Left lung (tissue), 10 donors: Measurements from ENCODE around the gene RAB8B. TPM values are rescaled to one million over a fixed set of nuclear protein-coding genes. Genes with fewer than 3 reads are reported as not detected.

Experiments used
- ATAC-seq: fragments of 200-7000 bp; cut with Tn5 transposase; one replicate; pipeline ENCODE4 v1.9.1; 2020; ENCODE audit warnings: moderate library complexity
- DNase-seq, 4 donors: peaks; one replicate each; pipeline ENCODE4 v3.0.0-alpha.2; 2013 to 2020
- H3K27ac ChIP-seq, 2 donors: fragments of 200-600 bp; sonication (generic) in 1 of 2; one replicate each; pipeline versions ENCODE4 v1.5.0 to v1.8.0; 2020 to 2021
- H3K27me3 ChIP-seq, 2 donors: fragments of 200-600 bp; sonication (generic) in 1 of 2; one replicate each; pipeline versions ENCODE4 v1.5.0 to v1.8.0; 2020 to 2021
- H3K36me3 ChIP-seq, 2 donors: fragments of 200-600 bp; sonication (generic) in 1 of 2; one replicate each; pipeline versions ENCODE4 v1.5.0 to v1.8.0; 2020 to 2021
- H3K4me1 ChIP-seq, 2 donors: fragments of 200-600 bp; one replicate each; pipeline ENCODE4 v1.8.0; 2021
- H3K4me3 ChIP-seq, 2 donors: fragments of 200-600 bp; sonication (generic) in 1 of 2; one replicate each; pipeline versions ENCODE4 v1.5.0 to v1.8.0; 2020 to 2021; ENCODE audit warnings: mild to moderate bottlenecking in 1 of 2
- H3K9me3 ChIP-seq, 2 donors: fragments of 200-600 bp; sonication (generic) in 1 of 2; one replicate each; pipeline versions ENCODE4 v1.5.0 to v1.8.0; 2020 to 2021
- intact Hi-C, 2 donors: fragments of 100-400 bp; cut with DNase I; formaldehyde crosslinking; loops; one replicate each; pipeline versions ENCODE4 v1.11.2 to v1.14.2; 2022
- polyA plus RNA-seq, 6 donors: library from polyadenylated mRNA; unstranded; fragments of 120-200 nt; gene quantifications; one replicate each; pipeline ENCODE4 v1.2.1, GENCODE V29; 2013; ENCODE audit not compliant: insufficient read length in 6 of 6
- total RNA-seq, 2 donors: library from RNA; stranded (reverse); fragmentation: NEBNext Ultra II Directional; extraction: Animal tissue kit (Norgen Biotek cat#: 25700); gene quantifications; one replicate each; pipeline ENCODE4 v1.2.1, GENCODE V29; 2021
- TF ChIP-seq, protein P1 (sequence below), 2 donors: fragments of 200-600 bp; sonication (generic) in 1 of 2; IDR thresholded peaks; one replicate each; pipeline versions ENCODE4 v1.5.0 to v1.8.0; 2021; ENCODE audit warnings: antibody characterized with exemption in 2 of 2
- donor health status: DM: no; HTN: yes; CAD: no.
- donor health status: DM: no; HTN: no; CAD: no.

Gene RAB8B
- total and polyA plus RNA-seq, 8 donors = 45.1 to 62.2 (median 57.0) TPM

DNA sequence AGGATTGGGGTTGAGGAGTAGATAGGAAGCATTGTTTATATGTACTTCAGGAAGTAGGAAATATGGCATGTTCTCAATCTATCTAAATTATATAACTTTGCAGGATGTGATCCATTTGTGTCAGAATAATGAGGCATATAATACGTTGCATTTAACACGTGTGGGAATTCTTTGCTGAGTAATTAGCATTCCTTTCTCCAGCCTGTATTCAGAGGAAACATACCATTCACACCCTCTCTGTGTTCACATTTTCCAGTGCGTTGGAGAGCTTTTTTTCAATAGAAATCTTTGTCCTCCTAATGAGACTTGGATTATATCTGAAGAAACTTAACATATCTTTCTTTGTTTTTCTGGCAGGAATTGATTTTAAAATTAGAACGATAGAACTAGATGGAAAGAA, 55.0 kb downstream of the RAB8B start:
- DNase-seq (no peak), ATAC-seq (peak; percentile 60)
- Histone ChIP-seq H3K27me3 (no peaks in the 10 kb centered on the region), H3K27ac (peak overlapping the region; percentile 45 to 54), H3K4me1 (peaks cover 19 to 62% of the 10 kb centered on the region in 2 donors), H3K9me3 (no peaks in the 10 kb centered on the region), H3K4me3 (no peak overlapping the region), H3K36me3 (peaks cover 0 to 29% of the 10 kb centered on the region in 2 donors)
- intact Hi-C loops = no loop called here
- TF ChIP-seq, protein P1, sequence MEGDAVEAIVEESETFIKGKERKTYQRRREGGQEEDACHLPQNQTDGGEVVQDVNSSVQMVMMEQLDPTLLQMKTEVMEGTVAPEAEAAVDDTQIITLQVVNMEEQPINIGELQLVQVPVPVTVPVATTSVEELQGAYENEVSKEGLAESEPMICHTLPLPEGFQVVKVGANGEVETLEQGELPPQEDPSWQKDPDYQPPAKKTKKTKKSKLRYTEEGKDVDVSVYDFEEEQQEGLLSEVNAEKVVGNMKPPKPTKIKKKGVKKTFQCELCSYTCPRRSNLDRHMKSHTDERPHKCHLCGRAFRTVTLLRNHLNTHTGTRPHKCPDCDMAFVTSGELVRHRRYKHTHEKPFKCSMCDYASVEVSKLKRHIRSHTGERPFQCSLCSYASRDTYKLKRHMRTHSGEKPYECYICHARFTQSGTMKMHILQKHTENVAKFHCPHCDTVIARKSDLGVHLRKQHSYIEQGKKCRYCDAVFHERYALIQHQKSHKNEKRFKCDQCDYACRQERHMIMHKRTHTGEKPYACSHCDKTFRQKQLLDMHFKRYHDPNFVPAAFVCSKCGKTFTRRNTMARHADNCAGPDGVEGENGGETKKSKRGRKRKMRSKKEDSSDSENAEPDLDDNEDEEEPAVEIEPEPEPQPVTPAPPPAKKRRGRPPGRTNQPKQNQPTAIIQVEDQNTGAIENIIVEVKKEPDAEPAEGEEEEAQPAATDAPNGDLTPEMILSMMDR (IDR thresholded peaks at IDR 0.05) = no peak

DNA sequence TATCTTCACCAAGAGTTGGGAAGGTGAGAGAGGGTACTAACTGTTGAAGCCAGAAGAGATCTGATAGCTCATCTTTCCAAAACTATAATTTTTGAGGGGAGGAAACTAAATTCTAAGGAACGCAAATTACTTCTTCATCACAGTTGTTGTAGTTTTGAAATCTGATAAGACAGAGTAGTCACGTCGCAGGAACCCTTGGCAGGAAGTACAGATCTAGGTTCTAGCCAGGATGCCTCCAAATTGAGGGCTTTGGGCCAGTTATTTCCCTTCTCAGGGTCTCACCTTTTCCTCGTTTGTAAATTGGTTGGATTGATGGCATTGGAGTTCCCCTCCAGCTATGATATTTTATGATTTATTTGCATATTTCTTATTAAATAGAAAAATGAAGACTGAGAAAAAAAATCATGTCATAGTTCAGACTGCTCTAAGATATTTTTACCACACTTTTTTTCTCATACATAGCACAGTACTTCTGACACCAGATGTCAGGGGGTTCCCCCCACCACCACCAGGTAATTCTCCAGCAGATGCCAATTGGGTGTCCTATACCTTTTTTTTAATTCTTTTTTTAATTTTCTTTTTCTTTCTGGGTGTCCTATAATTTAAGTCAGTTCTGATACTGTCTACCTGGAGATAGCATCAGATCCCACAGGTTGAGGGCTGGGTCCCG, 55.7 kb downstream of the RAB8B start:
- no peak for DNase-seq
- intact Hi-C loops = no loop called here
- Histone ChIP-seq H3K4me3 (no peak overlapping the region), H3K27ac (peak overlapping the region; percentile 45 to 54), H3K9me3 (no peaks in the 10 kb centered on the region), H3K36me3 (peaks cover 0 to 36% of the 10 kb centered on the region in 2 donors), H3K27me3 (no peaks in the 10 kb centered on the region), H3K4me1 (peaks cover 19 to 56% of the 10 kb centered on the region in 2 donors)
- TF ChIP-seq, protein P1 (IDR thresholded peaks at IDR 0.05) = no peak
- ATAC-seq = no peak

DNA sequence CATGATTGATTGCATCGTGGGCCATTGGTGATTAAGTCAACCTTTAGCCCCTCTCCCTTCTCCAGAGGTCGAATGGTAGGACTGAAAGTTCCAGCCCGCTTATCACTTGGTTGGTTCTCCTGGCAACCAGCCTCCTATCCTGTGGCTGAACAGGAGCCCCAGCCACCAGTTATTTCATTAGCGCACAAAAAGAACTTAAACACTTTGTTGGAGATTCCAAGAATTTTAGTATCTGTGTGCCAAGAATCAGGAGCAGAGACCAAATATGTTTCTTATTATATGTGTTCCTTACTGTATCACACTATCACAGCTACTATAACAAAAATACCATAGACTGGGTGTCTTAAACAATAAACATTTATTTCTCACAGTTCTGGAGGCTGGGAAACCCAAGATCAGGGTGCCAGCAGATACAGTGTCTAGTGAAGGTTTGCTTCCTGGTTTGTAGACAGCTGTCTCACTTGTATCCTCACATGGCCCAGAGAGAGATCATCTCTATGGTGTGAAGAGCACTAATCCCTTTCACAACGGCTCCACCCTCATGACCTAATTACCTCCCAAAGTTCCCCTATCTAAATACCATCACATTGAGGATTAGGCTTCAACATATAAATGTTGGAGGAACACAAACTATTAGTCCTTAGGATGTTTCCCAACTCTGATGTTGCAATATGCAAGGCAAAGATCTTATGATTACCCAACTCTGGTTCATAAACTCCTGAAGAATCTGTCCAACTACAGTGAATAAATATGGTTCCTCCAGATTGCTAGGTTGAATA, 57.5 kb downstream of the RAB8B start:
- H3K27ac ChIP-seq = peak overlapping the region; percentile 53 to 62
- no peak overlapping the region for H3K4me3 ChIP-seq
- ATAC-seq (peak; percentile 74), DNase-seq (peak in 1 of 4 donors; percentile 68)
- no peaks in the 10 kb centered on the region for H3K9me3 ChIP-seq
- peaks cover 0 to 49% of the 10 kb centered on the region in 2 donors for H3K36me3 ChIP-seq
- TF ChIP-seq, protein P1 (IDR thresholded peaks at IDR 0.05) = no peak
- no peaks in the 10 kb centered on the region for H3K27me3 ChIP-seq
- peaks cover 19 to 54% of the 10 kb centered on the region in 2 donors for H3K4me1 ChIP-seq
- intact Hi-C loops = no loop called here

DNA sequence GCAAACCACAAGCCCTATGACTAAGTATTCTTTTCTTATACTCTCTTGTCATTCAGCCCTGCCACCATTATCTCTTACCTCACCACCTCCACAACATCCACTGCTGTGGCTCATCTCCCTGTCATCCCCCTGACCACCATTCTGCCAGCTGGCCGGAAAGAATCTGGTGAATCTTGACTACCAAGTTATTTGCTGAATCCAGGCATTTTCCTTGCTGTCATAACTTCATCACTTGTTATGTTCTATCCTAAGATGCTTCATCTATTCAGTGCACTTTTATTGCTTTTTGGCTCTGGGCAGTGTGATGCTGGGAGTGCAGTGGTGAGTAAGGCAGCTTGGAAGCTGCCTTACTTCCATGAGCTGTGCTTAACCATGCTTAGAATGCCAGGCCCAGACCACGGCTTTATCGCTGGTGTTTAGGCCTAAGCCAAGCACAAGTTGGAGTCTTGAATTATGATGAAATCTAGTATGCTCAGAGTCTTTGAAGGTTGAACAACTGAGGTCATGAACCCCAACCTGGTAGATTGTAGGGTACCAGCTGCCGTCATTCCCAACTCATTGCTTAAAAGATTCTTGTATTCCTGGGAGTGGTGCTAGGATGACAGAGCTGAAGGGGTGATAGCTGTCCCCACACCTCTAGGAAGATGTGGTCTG, 61.0 kb downstream of the RAB8B start:
- Histone ChIP-seq H3K9me3 (no peaks in the 10 kb centered on the region), H3K36me3 (peaks cover 0 to 57% of the 10 kb centered on the region in 2 donors), H3K27ac (no peak overlapping the region), H3K27me3 (no peaks in the 10 kb centered on the region), H3K4me1 (peaks cover 12 to 33% of the 10 kb centered on the region in 2 donors), H3K4me3 (no peak overlapping the region)
- TF ChIP-seq, protein P1 (IDR thresholded peaks at IDR 0.05) = no peak
- DNase-seq (no peak), ATAC-seq (peak; percentile 36)
- intact Hi-C loops = no loop called here

DNA sequence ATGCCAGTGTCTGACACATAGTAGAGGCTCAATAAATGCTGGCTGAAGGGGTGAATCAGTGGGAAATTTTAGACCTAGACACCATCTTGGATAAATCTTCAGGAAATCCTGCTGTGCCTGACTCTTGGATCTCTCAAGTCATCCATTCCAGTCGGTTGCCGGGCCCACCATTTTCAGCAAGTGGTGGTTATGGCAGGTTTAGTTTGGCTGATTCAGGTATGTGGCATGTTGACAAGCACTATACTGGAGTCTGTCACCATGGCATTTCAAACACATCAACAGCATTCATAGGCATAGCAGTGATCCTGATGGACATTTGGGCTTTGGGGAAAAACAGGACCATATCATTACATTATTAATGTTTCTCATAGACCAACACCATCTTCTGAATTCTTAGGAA, 62.3 kb downstream of the RAB8B start:
- ATAC-seq (no peak), DNase-seq (no peak)
- Histone ChIP-seq H3K27ac (no peak overlapping the region), H3K4me3 (no peak overlapping the region), H3K27me3 (no peaks in the 10 kb centered on the region), H3K4me1 (peaks cover 11 to 20% of the 10 kb centered on the region in 2 donors), H3K36me3 (peaks cover 0 to 55% of the 10 kb centered on the region in 2 donors), H3K9me3 (no peaks in the 10 kb centered on the region)
- intact Hi-C loops = no loop called here
- TF ChIP-seq, protein P1 (IDR thresholded peaks at IDR 0.05) = no peak
